ENCODE measurements around the gene GPR143. TPM values are rescaled to one million over a fixed set of nuclear protein-coding genes. Genes with fewer than 3 reads are reported as not detected.

The GPR143 gene
- total RNA-seq, 1 experiment from 2014 or later = 1.8 TPM

DNA sequence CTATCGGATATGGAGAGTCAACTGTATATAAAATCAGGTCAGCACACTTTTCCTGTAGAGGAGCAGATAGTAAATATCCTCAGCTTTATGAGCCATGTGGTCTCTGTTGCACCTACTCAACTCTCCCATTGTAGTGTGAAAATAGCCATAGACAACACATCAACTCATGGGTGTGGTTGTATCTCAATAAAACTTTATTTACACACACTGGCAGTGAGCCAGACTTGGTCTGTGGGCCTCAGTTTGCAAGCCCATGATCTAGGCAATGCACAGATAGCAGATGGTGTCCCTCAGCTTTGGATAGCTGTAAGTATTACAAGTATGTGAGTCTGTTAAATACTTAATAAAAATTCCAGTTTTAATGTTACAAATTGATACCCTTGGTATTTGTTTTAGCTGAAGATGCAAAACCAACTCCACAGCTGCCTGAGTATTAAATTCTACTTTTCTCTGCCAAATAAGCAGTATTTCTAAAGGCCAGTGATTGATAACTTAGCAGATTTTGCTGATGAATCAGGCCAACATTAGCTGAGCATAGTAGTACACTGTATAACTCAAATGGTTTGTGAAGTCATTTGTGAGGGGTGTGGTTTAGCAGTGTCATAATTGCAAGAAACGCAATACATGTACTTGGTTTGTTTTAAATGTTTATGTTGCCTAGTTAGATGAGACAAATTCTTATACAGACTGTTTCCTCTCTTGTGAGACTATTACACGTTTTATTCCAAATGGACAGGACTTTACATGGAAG is 87.3 kb downstream of the GPR143 start:
- CTCF ChIA-PET = no interaction called here
- intact Hi-C loops (cut with micrococcal nuclease) = no loop called here
- H3K4me1 ChIP-seq (ENCODE audit: control insufficient read depth in 1 of 2, insufficient read depth in 2 of 2, low read length in 2 of 2) = no peaks in the 10 kb centered on the region
- TF ChIP-seq, protein P1, sequence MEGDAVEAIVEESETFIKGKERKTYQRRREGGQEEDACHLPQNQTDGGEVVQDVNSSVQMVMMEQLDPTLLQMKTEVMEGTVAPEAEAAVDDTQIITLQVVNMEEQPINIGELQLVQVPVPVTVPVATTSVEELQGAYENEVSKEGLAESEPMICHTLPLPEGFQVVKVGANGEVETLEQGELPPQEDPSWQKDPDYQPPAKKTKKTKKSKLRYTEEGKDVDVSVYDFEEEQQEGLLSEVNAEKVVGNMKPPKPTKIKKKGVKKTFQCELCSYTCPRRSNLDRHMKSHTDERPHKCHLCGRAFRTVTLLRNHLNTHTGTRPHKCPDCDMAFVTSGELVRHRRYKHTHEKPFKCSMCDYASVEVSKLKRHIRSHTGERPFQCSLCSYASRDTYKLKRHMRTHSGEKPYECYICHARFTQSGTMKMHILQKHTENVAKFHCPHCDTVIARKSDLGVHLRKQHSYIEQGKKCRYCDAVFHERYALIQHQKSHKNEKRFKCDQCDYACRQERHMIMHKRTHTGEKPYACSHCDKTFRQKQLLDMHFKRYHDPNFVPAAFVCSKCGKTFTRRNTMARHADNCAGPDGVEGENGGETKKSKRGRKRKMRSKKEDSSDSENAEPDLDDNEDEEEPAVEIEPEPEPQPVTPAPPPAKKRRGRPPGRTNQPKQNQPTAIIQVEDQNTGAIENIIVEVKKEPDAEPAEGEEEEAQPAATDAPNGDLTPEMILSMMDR (IDR thresholded peaks at IDR 0.05 in 2 of 3, conservative IDR thresholded peaks at IDR 0.05 in 1 of 3; ENCODE audit: borderline replicate concordance in 1 of 3, insufficient read depth in 1 of 3, low read depth in 2 of 3, low read length in 2 of 3) = no peak
- TF ChIP-seq SP1 (IDR thresholded peaks at IDR 0.05; ENCODE audit: low read depth) (no peak), FOSL1 (IDR thresholded peaks at IDR 0.05; ENCODE audit: low read depth) (no peak), RAD21 (IDR thresholded peaks at IDR 0.05; ENCODE audit: low read depth) (no peak)
- H2AFZ ChIP-seq (ENCODE audit: low read depth, low read length, poor library complexity, severe bottlenecking) = no peak overlapping the region
- H4K20me1 ChIP-seq (ENCODE audit: insufficient read depth) = no peaks in the 10 kb centered on the region
- no peaks in the 10 kb centered on the region for H3K27me3 ChIP-seq (ENCODE audit: insufficient read depth, low read length)
- BruUV-seq (replicated peaks) = no TSS peak
- no peaks in the 10 kb centered on the region for H3K9me2 ChIP-seq (ENCODE audit: insufficient read depth)
- POLR2A ChIA-PET = no interaction called here
- H3K9ac ChIP-seq (ENCODE audit: low read length) = no peak overlapping the region
- no peak overlapping the region for H3K27ac ChIP-seq (ENCODE audit: low read depth, low read length)
- H3K36me3 ChIP-seq (ENCODE audit: control insufficient read depth in 1 of 2, insufficient read depth in 2 of 2, low read length in 2 of 2) = no peaks in the 10 kb centered on the region
- H3K4me2 ChIP-seq (ENCODE audit: low read length) = no peak overlapping the region
- DNase-seq (ENCODE audit: low read depth, low spot score) = no peak
- H3K9me3 ChIP-seq (ENCODE audit: control insufficient read depth in 1 of 2, insufficient read depth in 1 of 2, low read depth in 1 of 2, low read length in 2 of 2) = no peaks in the 10 kb centered on the region
- H3K79me2 ChIP-seq (ENCODE audit: insufficient read depth, low read length) = no peaks in the 10 kb centered on the region
- RAD21 ChIA-PET (ENCODE audit: low non-redundant PET in 1 of 2, low total read pairs in 2 of 2, uncharacterized antibody in 2 of 2, unreplicated experiment in 2 of 2) = no interaction called here
- no peak overlapping the region for H3K4me3 ChIP-seq (replicated peaks in 1 of 2; ENCODE audit: low read depth in 1 of 2, low read length in 2 of 2)
- ATAC-seq = no peak

DNA sequence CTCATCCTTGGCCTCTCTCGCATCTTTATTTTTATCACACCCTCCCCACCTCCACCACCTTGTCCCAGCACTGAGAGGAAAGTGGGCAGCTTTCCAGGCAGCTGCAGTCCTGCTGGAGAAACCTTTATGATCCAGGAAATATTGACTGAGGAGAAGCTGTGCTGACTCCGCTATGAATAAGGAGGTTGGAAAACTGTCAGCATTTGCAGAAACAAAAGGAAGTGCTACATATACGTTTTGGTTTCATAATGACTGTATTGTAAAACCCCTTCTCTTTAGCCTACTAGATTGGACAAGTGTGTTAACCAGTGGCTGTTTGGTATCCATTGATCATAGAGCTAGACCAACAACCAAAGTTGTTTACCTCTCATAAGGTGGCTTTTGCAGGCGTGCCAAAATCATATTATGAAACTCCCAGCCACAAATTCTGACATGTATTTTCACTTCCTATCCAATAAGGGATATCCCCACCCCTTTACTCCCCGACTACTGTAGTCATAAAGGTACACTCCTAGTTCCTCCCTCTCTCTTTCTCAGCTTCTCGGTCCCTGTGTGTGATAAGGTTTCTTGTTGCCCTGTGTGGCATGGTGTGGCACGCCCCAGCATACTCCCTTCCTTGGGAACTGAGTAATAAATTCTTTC is 88.4 kb downstream of the GPR143 start:
- ChIA-PET CTCF (no interaction called here), POLR2A (no interaction called here), RAD21 (ENCODE audit: low non-redundant PET in 1 of 2, low total read pairs in 2 of 2, uncharacterized antibody in 2 of 2, unreplicated experiment in 2 of 2) (no interaction called here)
- intact Hi-C loops (cut with micrococcal nuclease) = no loop called here
- Histone ChIP-seq H3K4me1 (ENCODE audit: control insufficient read depth in 1 of 2, insufficient read depth in 2 of 2, low read length in 2 of 2) (no peaks in the 10 kb centered on the region), H3K36me3 (ENCODE audit: control insufficient read depth in 1 of 2, insufficient read depth in 2 of 2, low read length in 2 of 2) (no peaks in the 10 kb centered on the region), H3K79me2 (ENCODE audit: insufficient read depth, low read length) (no peaks in the 10 kb centered on the region), H4K20me1 (ENCODE audit: insufficient read depth) (no peaks in the 10 kb centered on the region), H3K9me2 (ENCODE audit: insufficient read depth) (no peaks in the 10 kb centered on the region), H3K27me3 (ENCODE audit: insufficient read depth, low read length) (no peaks in the 10 kb centered on the region), H3K9ac (ENCODE audit: low read length) (no peak overlapping the region), H3K27ac (ENCODE audit: low read depth, low read length) (no peak overlapping the region), H2AFZ (ENCODE audit: low read depth, low read length, poor library complexity, severe bottlenecking) (no peak overlapping the region), H3K9me3 (ENCODE audit: control insufficient read depth in 1 of 2, insufficient read depth in 1 of 2, low read depth in 1 of 2, low read length in 2 of 2) (no peaks in the 10 kb centered on the region), H3K4me3 (replicated peaks in 1 of 2; ENCODE audit: low read depth in 1 of 2, low read length in 2 of 2) (no peak overlapping the region), H3K4me2 (ENCODE audit: low read length) (no peak overlapping the region)
- no peak for DNase-seq (ENCODE audit: low read depth, low spot score)
- ATAC-seq = no peak
- BruUV-seq (replicated peaks) = no TSS peak
- TF ChIP-seq SP1 (IDR thresholded peaks at IDR 0.05; ENCODE audit: low read depth) (no peak), RAD21 (IDR thresholded peaks at IDR 0.05; ENCODE audit: low read depth) (no peak), EGR1 (IDR thresholded peaks at IDR 0.05; ENCODE audit: low read depth) (no peak), EZH2 (IDR thresholded peaks at IDR 0.05) (no peak), YY1 (IDR thresholded peaks at IDR 0.05; ENCODE audit: extremely low read depth, insufficient replicate concordance, low read depth, low read length) (no peak), CEBPB (IDR thresholded peaks at IDR 0.05; ENCODE audit: low read depth) (no peak), EZH2phosphoT487 (IDR thresholded peaks at IDR 0.05; ENCODE audit: borderline replicate concordance) (no peak)
- TF ChIP-seq, protein P2, sequence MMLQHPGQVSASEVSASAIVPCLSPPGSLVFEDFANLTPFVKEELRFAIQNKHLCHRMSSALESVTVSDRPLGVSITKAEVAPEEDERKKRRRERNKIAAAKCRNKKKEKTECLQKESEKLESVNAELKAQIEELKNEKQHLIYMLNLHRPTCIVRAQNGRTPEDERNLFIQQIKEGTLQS (IDR thresholded peaks at IDR 0.05) = no peak
- TF ChIP-seq, protein P1 (IDR thresholded peaks at IDR 0.05 in 2 of 3, conservative IDR thresholded peaks at IDR 0.05 in 1 of 3; ENCODE audit: borderline replicate concordance in 1 of 3, insufficient read depth in 1 of 3, low read depth in 2 of 3, low read length in 2 of 3) = no peak
- TF ChIP-seq, protein P3, sequence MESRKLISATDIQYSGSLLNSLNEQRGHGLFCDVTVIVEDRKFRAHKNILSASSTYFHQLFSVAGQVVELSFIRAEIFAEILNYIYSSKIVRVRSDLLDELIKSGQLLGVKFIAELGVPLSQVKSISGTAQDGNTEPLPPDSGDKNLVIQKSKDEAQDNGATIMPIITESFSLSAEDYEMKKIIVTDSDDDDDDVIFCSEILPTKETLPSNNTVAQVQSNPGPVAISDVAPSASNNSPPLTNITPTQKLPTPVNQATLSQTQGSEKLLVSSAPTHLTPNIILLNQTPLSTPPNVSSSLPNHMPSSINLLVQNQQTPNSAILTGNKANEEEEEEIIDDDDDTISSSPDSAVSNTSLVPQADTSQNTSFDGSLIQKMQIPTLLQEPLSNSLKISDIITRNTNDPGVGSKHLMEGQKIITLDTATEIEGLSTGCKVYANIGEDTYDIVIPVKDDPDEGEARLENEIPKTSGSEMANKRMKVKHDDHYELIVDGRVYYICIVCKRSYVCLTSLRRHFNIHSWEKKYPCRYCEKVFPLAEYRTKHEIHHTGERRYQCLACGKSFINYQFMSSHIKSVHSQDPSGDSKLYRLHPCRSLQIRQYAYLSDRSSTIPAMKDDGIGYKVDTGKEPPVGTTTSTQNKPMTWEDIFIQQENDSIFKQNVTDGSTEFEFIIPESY (IDR thresholded peaks at IDR 0.05; ENCODE audit: extremely low read depth, insufficient replicate concordance, low read length) = no peak
